Renal cortex interstitium (tissue), 15 donors: ENCODE data around the gene NRN1L. TPM values are rescaled to one million over a fixed set of nuclear protein-coding genes. Genes with fewer than 3 reads are reported as not detected.
"Not testable (repeated sequence)": the region's sequence is repeated elsewhere in the genome, so short reads cannot be mapped to it uniquely, and the experiment has no call there.

Source experiments
- DNase-seq, 11 donors: peaks; one replicate each; pipeline ENCODE4 v3.0.0-alpha.2; 2013; ENCODE audit warnings: low read depth in 9 of 11, low spot score in 4 of 11; ENCODE audit errors: extremely low read depth in 1 of 11
- long read RNA-seq, 16 experiments: transcript quantifications; one replicate each; lab custom pipeline, GENCODE V29; 2026
- polyA plus RNA-seq, 3 donors: library from polyadenylated mRNA; unstranded; fragments of 120-200 nt; gene quantifications; one replicate each; pipeline ENCODE4 v1.2.1, GENCODE V29; 2013; ENCODE audit not compliant: insufficient read length in 3 of 3

NRN1L gene
- polyA plus RNA-seq: under 1 TPM in 2 of 3 donors, not detected in 1; 0.43 to 0.70 TPM
- long read RNA-seq, donor 1: 0 reads
- long read RNA-seq, donor 2: 0 reads
- long read RNA-seq, donor 3: 0 reads
- long read RNA-seq, donor 4, partial matches to known transcripts: 0 of 1 reads
- long read RNA-seq, donor 4, other reads (novel, unspliced or antisense): 0 of 1 reads
- long read RNA-seq, donor 5: 0 reads
- long read RNA-seq, donor 6: 0 reads
- long read RNA-seq, donor 7: 0 reads
- long read RNA-seq, donor 8: 0 reads
- long read RNA-seq, donor 9: 0 reads
- long read RNA-seq, donor 10: 0 reads
- long read RNA-seq, donor 11: 0 reads
- long read RNA-seq, donor 12, partial matches to known transcripts: 0 of 1 reads
- long read RNA-seq, donor 12, other reads (novel, unspliced or antisense): 0 of 1 reads
- long read RNA-seq, donor 13: 0 reads
- long read RNA-seq, donor 14: 0 reads
- long read RNA-seq, donor 15: 0 reads
- long read RNA-seq, donor 16: 0 reads

DNA sequence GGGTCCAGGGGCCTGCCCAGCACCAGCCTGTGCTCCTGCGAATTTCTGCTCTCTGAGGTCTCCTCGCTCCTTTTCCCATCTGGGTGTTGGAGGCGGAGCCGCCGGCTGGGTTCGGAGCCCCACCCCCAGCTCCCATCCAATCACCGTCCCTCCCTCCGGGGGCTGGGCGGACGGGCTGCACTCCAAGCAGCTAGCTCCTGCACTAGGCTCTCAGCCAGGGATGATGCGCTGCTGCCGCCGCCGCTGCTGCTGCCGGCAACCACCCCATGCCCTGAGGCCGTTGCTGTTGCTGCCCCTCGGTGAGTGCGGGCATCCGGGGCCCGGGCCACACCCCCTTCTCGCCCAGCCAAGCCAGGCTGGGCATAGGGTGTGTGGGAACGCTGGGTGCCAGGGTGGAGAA, at the start of gene NRN1L:
NRN1L (plus strand) TSS at position 202 of the 400 bp plus-strand sequence; CDS start at position 221, 19 bp downstream.
- DNase-seq: peak in 7 of 11 donors; percentile 59 to 70 (median 64)

DNA sequence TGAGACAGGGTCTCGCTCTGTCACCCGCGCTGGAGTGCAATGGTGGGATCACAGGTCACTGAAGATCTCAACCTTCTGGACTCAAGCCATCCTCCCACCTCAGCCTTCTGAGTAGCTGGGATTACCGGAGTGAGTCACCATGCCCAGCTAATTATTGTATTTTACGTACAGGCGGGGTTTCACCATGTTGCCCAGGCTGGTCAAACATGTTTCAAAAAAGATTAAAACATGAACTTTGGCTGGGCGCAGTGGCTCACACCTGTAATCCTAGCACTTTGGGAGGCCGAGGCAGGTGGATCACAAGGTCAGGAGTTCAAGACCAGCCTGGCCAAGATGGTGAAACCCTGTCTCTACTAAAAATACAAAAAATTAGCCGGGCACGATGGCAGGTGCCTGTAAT, 47.5 kb upstream of the NRN1L start:
- not testable (repeated sequence) for DNase-seq

GRCh38 chr16:67837811-67838210, 46.9 kb upstream of the NRN1L start:
- no peak for DNase-seq

- no peak for DNase-seq
These were observed 43.4 kb upstream of the NRN1L start for GRCh38 chr16:67841198-67841815.

DNA sequence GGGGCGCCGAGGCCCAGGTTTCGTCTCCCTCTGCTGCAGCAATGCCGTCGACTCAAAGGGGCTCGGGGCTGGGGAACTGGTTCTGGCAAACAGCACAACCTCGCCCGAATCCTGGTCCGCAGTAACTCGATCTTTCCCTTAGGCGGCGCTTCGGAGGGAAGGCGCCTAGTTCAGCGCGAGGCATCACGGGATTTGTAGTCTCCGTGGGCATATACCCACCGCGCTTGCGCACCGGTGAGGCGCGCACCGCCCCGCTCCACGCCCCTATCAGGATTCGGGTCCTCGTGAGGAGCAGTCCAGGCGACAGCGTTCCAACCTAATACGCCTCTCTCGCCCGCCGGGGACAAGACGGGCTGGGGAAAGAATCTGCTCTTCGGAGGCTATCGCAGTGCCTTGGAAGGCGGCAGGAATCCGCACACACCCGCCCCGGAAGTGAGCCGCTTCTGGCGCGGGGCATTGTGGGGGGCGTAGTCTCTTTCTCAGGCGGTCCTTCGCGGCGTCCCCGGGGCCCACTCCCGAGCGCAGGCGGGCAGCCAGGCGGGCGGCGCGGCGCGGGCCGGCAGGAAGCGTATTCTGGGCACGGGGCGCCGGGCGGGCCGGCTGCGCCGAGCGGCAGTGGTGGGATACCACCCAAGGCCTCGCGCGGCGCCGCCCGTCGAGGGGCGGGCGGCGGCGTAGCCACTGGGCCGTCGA, 42.7 kb upstream of the NRN1L start, which contains the start of gene THAP11:
THAP11 (plus strand) TSS at position 505 of the 693 bp plus-strand sequence. CDS start 235 bp downstream, outside the sequence.
- peak; percentile 86 to 97 (median 95) for DNase-seq

- DNase-seq: no peak
These were observed 42.0 kb upstream of the NRN1L start for GRCh38 chr16:67842509-67843342.

GRCh38 chr16:67843343-67843765, 41.3 kb upstream of the NRN1L start:
- DNase-seq: no peak

- DNase-seq: no peak
These were observed 40.2 kb upstream of the NRN1L start for GRCh38 chr16:67844497-67844896.

DNA sequence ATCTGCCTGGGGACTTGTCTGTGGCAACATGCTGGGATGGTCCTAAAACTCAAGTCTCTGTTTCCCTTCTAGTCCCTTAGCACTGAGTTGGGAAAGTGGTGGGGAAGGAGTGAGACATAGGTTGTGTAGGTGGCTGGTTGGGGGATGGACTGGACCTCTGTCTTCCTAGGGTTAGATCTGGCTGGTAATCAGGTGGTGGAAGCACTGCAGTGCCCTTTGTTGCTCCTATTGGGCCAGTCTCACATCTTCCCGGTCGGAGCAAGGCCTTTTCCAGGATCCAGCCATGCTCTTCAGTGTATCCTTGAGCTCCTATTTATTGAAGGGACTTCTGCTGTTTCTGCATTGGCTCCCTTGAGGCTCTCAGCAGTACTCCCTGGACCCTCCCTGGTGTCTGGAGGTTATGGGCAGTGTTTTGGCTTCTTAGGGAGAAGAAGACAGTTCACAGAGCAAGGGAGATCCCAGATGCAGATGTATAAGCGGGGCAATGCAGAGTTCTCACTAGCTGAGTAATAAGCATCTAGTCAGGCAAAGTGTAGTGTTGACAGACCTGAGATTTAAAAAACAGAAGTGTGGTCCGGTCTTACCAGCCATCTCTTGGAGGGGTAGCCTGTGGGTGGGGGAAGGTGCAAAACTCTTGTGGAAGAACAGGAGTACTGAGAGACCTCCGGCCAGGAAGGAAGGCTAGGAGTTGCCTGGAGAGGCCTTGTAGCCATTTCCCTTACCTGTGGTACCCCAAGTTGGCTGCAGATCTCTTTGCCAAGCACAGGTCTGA, 39.2 kb upstream of the NRN1L start:
- DNase-seq: no peak

DNA sequence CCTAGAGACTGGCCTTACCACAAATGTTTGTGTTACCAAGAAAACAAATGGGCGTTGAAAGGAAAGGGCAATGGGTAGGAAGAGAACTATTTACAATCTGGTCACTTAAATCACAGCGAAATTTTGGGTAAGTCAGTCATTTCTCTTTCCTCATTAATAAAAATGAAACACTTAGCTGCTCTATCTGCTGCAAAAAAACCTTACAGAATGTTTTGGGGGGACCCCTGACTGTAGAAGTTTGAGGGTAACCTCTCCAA, 38.7 kb upstream of the NRN1L start:
- DNase-seq: no peak

- peak; percentile 88 to 97 (median 94) for DNase-seq
These were observed 38.2 kb upstream of the NRN1L start, which contains the start of gene NUTF2 for GRCh38 chr16:67846320-67847063. Gene NUTF2, plus strand, starts transcription at chr16:67846933. Its CDS starts 18,198 bp downstream, at chr16:67865131.

- no peak for DNase-seq
These were observed 37.4 kb upstream of the NRN1L start, which contains the start of gene CENPT for GRCh38 chr16:67847064-67847861. Gene CENPT, minus strand, starts transcription at chr16:67847693. Its CDS starts 13,834 bp downstream, at chr16:67833859.

DNA sequence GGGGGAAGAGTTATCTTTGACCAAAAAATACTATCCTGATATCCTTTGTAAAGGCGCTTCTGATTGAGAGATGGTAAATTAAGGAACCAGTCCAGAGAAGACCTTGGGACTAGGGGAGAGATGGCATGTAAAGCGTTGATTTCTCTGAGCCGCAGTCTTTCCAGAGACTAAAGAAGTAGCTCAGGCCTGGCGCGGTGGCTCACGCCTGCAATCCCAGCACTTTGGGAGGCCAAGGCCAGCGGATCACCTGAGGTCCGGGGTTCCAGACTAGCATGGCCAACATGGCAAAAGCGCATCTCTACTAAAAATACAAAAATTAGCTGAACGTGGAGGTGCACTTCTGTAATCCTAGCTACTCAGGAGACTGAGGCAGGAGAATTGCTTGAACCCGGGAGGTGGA, 36.6 kb upstream of the NRN1L start:
- DNase-seq: no peak

- DNase-seq: no peak
These were observed 31.0 kb upstream of the NRN1L start for GRCh38 chr16:67853670-67854069.

- DNase-seq: no peak
These were observed 28.9 kb upstream of the NRN1L start for GRCh38 chr16:67855789-67856188.

GRCh38 chr16:67856927-67857546, 27.6 kb upstream of the NRN1L start:
- no peak for DNase-seq
